Measurements from ENCODE around the gene SLC38A6. TPM values are rescaled to one million over a fixed set of nuclear protein-coding genes. Genes with fewer than 3 reads are reported as not detected.

The SLC38A6 gene
- total and polyA plus RNA-seq, 9 of the 15 experiments (the other 6 are each of a cell fraction or from before 2014, with no cell fraction given) = 9.8 to 40.3 (median 17.6) TPM

DNA sequence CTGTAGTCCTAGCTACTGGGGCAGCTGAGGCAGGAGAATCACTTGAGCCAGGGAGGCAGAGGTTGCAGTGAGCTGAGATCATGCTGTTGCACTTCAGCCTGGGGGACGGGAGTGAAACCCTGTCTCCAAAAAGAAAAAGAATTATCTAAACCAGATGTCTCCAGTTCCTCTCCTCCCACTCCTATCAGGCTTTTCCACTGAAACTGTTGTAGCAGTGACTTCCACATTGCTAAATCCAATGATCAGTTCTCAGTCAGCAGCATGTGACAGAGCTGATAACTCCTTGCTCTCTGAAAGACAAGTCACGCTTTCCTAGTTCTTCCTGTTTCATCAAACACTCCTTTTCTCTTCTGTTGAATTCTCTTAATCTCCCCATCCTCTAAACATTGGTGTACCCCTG is 8.6 kb downstream of the SLC38A6 start (continued):
- TF ChIP-seq U2AF1 (optimal IDR thresholded peaks at IDR 0.05; ENCODE audit: low read depth, low read length) (no peak), ZNF24 (IDR thresholded peaks at IDR 0.05) (no peak), ZNF589 (CRISPR knock-in tag; IDR thresholded peaks at IDR 0.05; ENCODE audit: low read depth) (no peak), ZNF140 (CRISPR knock-in tag; IDR thresholded peaks at IDR 0.05) (no peak), GTF2F1 (IDR thresholded peaks at IDR 0.05; ENCODE audit: low read depth, low read length) (no peak), ZNF174 (CRISPR knock-in tag; IDR thresholded peaks at IDR 0.05) (no peak), SLC30A9 (CRISPR knock-in tag; IDR thresholded peaks at IDR 0.05) (no peak), ZNF444 (CRISPR knock-in tag; IDR thresholded peaks at IDR 0.05) (no peak), ASH1L (IDR thresholded peaks at IDR 0.05; ENCODE audit: borderline replicate concordance, low read depth, partially characterized antibody) (no peak), ZBED1 (IDR thresholded peaks at IDR 0.05) (no peak), NCOA4 (IDR thresholded peaks at IDR 0.05; ENCODE audit: partially characterized antibody) (no peak), BCL6 (CRISPR knock-in tag; IDR thresholded peaks at IDR 0.05) (no peak), PTBP1 (IDR thresholded peaks at IDR 0.05; ENCODE audit: low read depth, low read length) (no peak), HNRNPLL (IDR thresholded peaks at IDR 0.05; ENCODE audit: low read depth, low read length, poor library complexity, severe bottlenecking) (no peak), HDAC6 (IDR thresholded peaks at IDR 0.05; ENCODE audit: low read depth, low read length) (no peak), STAT5B (CRISPR knock-in tag; IDR thresholded peaks at IDR 0.05) (no peak), SMAD2 (IDR thresholded peaks at IDR 0.05; ENCODE audit: low read depth, low read length) (no peak)
- TF ChIP-seq, protein P1, sequence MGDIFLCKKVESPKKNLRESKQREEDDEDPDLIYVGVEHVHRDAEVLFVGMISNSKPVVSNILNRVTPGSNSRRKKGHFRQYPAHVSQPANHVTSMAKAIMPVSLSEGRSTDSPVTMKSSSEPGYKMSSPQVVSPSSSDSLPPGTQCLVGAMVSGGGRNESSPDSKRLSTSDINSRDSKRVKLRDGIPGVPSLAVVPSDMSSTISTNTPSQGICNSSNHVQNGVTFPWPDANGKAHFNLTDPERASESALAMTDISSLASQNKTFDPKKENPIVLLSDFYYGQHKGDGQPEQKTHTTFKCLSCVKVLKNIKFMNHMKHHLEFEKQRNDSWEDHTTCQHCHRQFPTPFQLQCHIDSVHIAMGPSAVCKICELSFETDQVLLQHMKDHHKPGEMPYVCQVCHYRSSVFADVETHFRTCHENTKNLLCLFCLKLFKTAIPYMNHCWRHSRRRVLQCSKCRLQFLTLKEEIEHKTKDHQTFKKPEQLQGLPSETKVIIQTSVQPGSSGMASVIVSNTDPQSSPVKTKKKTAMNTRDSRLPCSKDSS (IDR thresholded peaks at IDR 0.05; ENCODE audit: low read depth, partially characterized antibody) = no peak
- TF ChIP-seq, protein P2, sequence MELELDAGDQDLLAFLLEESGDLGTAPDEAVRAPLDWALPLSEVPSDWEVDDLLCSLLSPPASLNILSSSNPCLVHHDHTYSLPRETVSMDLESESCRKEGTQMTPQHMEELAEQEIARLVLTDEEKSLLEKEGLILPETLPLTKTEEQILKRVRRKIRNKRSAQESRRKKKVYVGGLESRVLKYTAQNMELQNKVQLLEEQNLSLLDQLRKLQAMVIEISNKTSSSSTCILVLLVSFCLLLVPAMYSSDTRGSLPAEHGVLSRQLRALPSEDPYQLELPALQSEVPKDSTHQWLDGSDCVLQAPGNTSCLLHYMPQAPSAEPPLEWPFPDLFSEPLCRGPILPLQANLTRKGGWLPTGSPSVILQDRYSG (tag; conservative IDR thresholded peaks at IDR 0.05; ENCODE audit: low read depth) = no peak
- TF ChIP-seq, protein P3, sequence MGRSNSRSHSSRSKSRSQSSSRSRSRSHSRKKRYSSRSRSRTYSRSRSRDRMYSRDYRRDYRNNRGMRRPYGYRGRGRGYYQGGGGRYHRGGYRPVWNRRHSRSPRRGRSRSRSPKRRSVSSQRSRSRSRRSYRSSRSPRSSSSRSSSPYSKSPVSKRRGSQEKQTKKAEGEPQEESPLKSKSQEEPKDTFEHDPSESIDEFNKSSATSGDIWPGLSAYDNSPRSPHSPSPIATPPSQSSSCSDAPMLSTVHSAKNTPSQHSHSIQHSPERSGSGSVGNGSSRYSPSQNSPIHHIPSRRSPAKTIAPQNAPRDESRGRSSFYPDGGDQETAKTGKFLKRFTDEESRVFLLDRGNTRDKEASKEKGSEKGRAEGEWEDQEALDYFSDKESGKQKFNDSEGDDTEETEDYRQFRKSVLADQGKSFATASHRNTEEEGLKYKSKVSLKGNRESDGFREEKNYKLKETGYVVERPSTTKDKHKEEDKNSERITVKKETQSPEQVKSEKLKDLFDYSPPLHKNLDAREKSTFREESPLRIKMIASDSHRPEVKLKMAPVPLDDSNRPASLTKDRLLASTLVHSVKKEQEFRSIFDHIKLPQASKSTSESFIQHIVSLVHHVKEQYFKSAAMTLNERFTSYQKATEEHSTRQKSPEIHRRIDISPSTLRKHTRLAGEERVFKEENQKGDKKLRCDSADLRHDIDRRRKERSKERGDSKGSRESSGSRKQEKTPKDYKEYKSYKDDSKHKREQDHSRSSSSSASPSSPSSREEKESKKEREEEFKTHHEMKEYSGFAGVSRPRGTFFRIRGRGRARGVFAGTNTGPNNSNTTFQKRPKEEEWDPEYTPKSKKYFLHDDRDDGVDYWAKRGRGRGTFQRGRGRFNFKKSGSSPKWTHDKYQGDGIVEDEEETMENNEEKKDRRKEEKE (IDR thresholded peaks at IDR 0.05; ENCODE audit: borderline replicate concordance in 1 of 2, control insufficient read depth in 1 of 2, low read depth in 2 of 2, low read length in 1 of 2) = no peak
- TF ChIP-seq, protein P4, sequence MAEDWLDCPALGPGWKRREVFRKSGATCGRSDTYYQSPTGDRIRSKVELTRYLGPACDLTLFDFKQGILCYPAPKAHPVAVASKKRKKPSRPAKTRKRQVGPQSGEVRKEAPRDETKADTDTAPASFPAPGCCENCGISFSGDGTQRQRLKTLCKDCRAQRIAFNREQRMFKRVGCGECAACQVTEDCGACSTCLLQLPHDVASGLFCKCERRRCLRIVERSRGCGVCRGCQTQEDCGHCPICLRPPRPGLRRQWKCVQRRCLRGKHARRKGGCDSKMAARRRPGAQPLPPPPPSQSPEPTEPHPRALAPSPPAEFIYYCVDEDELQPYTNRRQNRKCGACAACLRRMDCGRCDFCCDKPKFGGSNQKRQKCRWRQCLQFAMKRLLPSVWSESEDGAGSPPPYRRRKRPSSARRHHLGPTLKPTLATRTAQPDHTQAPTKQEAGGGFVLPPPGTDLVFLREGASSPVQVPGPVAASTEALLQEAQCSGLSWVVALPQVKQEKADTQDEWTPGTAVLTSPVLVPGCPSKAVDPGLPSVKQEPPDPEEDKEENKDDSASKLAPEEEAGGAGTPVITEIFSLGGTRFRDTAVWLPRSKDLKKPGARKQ (CRISPR knock-in tag; IDR thresholded peaks at IDR 0.05) = no peak
- TF ChIP-seq, protein P5, sequence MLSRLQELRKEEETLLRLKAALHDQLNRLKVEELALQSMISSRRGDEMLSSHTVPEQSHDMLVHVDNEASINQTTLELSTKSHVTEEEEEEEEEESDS (CRISPR knock-in tag; IDR thresholded peaks at IDR 0.05) = no peak

Measured in K562 (cell line).